T follicular helper cell (primary cell): Measurements from ENCODE around the gene LAMA1.

Source experiments
- DNase-seq: peaks from one replicate; pipeline ENCODE4 v3.0.0-alpha.2; 2020; ENCODE audit warnings: low read depth

The LAMA1 gene

DNA sequence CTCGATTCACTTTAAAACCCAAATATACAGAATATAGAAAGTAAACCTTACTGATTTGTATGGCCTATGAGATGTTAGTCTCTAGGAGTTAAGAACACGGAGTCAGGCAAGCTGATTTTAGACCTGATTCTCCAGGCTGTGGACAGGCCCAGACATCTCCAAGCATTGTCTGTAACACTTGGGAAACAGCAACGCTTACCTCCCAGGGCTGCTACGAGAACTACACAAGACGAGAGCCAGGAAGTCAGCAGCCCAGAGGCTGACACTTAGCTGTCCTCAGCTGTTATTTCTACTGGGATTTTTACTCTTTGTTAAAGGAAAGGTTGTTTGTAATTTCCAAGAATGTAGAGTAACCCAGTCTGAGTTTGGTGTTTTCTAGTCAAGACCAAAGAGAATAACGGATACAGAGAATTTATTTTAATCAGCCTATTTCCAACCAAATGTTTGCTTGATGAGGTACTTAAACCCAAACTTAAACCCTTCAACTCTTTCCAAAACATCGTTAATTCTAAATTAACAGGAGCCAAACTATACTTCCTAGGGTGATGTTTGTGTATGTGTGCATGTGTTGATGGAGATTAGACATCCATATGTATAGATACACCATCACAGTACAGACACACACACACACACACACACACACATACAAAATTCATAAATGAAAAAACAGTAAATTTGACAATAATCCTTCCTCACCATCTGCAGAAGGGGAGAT is 123.4 kb downstream of the LAMA1 start:
- DNase-seq, result no peak

DNA sequence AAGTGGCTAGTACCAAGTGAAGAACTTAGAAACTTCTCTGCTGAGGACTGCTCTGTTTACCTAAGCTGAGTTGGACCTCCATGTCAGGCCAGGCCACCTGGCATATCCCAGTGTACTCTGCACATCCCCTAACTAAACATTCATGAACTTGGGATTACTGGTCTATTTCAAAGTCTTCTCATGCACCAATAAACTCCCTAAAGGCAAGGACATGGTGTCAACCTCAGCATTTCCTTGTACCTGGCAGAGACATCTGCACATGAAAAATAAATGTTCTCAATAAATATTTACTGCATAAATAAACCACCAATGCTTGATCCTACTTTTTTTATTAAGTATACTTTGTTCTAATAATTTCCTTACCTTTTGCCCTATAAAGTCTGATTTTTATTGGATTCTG is 124.8 kb downstream of the LAMA1 start:
- DNase-seq, result no peak

DNA sequence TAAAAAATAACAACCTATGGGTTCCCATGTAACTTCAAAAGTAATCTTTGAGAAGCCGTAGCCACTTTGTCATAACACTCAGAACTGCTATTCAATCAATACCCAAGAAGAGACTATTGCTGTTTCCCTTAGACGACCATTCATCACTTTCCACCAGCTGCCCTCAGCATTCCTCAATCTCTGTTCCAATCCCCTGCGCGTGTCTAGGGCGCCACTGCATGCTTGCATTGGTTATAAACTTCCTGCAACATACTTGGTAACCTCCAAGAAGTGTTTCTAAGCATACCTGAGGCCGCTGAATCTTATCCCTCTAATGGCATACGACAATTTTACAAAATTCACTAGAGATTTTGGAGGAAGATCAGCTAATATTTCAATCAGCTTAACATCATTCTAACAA is 134.2 kb downstream of the LAMA1 start:
- DNase-seq, result no peak

DNA sequence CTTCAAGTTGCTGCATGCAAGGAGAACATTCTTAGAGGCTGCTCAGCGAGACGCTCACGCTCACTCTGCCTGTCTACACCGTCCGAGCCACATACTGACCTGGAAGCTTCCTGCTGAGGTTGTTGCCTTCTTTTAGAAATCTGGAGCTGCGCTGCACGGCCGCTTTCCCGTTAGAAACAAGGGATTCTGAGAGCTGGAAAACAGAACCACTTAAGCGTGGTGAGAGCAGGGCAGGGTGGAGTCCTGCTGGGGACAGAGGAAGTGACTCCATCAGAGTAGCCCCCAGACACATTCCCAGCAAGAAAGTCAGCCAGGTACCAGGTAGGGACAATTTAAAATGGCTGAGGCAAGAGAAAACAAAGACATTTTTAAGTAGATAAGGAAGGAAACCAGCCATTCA is 135.2 kb downstream of the LAMA1 start:
- DNase-seq, result no peak

DNA sequence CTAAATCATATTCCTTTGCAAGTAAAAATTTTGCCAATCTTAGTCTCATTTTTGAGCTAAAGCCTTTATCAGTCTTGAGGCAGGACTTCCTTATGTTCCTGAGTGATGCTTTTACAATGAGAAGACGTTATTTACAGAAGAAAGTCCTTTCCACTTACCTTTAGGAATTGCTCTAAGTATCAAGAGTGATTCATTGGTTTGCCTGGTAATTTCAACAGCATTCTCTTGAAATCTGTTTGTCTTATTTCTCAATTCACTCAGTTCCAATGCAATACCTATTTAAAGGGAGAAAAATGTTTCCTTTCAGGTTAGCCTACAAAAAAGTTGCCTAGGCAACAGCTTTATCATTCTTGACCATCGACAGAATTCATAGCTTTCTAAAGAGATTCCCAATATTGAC is 137.2 kb downstream of the LAMA1 start:
- DNase-seq, result no peak

DNA sequence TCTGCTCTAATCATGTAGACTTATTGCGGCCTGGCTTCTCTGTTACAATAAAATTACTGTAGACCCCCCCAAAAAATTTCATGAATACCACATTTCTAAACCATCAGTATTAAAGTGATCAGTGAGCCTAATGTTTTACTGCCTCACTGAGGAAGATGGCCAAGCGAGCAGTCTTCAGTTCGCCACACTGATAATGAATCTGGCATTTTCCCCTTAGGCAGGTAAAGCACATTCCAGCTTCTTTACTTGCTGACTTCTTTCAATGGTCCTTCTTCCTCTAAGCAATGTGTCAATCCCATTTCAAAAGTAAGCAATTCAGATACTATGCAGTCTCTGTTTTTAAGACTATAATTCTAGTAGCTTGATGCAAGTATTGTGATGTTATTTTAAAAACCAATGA is 137.6 kb downstream of the LAMA1 start:
- no peak for DNase-seq

DNA sequence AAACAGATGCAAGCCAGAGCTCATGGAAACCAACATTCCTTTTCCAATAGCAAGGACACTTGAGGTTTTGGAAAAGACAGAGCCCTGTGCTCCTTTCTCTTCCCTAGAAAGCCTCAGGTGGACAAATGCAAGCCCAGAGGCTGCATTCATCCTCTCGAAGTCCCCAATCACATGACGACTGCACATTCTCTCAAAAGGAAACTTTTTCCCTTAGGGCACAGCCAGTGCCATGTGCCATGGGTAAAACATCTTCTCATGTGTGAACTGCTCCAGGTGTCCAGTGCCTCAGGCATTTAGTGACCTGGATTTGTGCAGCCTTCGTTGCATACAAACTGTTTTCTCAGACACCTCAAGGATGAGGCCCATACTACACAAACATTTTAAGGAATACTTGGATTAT is 140.7 kb downstream of the LAMA1 start:
- no peak for DNase-seq

DNA sequence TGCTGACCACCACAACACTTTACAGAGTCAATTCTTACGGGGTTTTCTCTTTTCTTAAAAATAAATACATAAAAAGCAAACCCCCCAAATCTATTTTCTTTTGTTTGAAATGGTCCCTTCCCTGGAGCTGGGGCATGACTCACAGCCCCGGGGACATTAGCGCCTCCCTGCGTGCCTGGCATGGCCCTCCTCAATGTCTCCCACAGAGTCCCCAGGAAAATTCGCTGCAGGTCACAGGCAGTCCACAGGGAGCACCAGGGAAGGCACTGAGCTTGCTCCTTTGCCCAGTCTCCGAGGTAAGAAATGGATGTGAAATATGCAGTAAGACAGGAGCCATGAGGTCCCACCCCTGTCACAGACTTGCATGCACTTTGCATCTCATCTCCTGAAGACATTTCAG is 142.5 kb downstream of the LAMA1 start:
- no peak for DNase-seq

DNA sequence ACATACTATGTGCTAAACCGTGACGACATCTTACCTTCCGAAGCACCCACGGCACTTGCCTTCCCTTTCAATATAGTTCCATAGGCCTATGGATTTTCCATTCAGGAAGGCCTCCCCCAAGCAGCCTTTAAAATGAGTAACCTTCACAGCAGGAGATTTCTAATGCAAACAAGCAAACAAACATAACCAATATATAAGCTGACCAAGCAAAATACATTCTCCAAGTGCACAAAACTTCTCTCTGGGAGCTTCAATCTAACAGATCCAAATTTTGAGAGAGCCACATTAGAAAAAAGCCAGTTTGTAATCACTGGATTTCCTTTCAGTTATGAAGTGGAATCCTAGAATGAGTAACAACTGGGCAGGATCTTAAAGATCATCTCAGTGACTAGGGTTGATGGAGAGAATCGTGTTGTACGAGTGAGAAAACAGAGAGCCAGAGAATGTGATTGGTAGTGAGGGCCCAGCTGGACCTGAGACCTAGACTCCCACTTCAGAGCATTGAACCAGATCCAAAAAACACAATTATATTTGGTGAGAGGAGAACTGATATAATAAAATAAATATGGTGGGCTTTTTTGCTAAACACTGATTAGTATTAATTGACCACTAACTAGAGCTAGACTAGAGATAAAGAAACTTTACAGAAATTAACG is 145.6 kb downstream of the LAMA1 start:
- DNase-seq, result no peak

DNA sequence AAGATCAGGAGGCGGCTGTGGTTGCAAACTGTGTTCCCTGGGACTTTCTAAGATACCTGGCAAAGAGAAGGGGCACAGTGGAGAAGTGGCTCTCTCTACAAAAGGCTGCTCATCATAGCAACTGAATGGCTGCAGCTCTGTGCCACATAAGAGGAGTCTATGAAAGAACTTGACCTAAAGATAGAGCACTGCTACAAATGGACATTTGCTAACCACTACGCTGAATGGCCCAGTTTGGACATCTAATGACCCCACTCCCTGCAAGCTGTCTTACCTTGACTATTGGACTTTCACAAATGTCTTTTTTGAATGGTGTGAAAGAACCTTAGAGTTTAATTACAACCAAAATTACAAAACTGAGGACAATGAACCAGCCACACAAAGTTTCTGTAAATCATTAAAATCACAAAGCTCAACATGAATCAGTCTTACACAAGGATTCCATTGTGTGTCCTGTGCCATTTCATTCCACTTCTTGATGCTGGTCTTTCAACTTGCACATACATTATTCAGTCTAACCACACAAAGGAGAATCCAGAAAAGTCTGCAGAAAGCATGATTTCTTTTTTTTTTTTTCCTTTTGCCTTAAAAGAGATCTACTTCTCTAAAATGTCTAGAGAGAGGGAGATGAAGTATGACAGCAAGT is 154.0 kb downstream of the LAMA1 start:
- DNase-seq, result no peak

DNA sequence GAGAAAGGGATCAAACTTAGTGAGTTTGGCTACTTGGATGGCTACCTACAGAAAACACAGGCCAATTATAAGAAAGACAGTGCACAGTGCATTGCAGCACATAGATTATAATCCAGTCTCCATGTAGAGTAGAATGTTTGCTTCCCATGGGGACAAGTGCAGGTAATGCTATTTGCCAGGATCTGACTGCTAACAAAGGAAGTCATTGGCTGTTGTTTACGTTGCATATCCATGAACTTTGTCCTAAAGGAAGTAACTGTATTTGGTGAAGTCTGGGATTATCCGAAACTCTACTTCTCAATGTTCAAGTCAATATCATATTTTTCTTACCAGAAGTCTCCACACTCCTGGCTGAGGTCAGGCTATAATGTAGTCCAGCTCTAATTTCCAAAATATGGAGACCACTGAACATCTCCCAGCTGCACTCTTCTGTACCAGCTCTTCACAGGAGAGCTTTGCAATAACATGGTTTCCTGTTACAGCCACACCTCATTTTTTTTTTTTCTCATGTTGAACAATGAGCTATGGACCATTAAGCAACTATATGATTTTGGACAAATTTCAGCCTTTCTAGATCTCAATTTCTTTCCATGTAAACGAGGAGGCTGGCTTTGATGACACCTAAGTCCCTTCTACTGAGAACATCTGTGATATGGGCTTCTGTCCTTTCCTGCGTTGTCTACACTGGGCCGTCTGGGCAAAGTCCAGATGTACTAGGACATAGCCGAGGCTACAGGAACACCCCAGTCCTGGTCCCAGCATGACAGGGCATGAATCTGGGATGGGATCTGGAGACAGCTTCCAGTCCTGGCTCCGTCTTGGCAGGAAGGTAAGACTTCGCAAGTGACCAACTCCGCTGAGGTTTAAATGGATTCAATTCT is 154.8 kb downstream of the LAMA1 start:
- DNase-seq, result no peak

DNA sequence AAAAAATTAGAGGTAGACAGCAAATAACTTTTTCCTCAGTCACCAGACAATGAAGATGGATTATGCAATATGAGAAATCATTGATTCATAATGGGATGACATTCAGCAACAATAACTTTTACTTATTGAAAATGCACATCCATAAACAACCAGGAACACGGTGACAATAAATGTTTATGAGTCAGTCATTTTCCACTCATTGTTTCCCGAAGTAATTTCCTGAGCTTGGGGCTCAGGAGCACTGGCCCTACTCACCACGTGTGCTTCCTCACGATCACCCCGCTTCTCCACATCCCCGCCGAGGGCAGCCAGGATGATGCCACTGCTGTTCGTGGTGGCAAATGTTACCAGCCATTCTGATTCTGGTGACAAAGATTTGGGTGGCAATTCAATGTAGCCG is 156.3 kb downstream of the LAMA1 start:
- no peak for DNase-seq

DNA sequence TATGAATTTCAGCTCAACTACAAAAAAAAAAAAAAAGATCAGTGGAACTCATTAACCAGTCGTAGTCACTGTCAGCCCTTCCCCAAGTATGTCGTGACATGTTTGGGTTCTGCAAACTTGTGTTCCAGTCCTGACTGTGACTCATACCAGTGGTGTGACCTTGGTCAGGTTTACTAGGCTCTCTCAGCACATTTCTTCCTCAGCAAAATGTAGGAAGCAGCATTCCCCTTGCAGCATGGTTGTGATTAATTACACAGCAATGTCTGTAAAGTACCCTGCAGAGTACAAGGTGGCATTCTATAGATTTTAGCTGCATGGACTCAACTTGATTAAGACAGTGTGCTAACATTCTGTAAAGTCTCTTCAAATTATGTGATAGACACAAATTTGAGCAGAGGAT is 156.9 kb downstream of the LAMA1 start:
- no peak for DNase-seq

DNA sequence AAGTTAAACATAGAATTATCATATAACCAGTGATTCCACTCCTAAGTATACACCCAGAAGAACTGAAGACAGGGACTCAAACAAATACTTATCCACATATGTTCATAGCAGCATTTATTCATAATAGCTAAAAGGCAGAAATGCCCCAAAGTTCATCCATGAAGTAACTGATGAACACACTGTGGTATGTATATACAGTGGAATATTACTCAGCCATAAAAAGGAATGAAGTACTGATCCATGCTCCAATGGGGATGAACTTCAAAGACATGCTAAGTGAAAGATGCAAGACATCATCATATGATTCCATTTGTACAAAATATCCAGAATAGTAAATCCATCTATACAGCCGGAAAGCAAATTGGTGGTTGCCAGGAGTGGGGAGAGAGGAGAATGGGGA is 157.5 kb downstream of the LAMA1 start:
- no peak for DNase-seq

DNA sequence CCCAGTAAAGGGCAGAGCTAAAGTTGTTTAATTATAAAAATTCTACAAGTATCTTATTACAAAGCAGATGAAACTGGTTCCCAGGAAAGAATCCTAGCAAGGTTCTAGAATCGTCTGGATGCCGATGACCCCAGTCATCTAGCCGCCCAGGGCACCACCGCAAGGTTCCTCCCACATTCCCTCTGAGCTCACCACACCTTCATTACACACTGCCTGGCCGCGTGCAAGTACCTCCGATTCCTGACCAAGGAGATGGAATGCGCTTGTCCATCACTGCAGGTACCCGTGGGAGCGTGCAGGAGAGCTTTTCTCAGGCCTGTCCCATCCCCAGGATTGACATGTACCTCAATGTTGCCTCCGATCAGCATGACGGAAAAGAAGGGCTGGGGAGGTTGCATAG is 158.5 kb downstream of the LAMA1 start:
- no peak for DNase-seq

DNA sequence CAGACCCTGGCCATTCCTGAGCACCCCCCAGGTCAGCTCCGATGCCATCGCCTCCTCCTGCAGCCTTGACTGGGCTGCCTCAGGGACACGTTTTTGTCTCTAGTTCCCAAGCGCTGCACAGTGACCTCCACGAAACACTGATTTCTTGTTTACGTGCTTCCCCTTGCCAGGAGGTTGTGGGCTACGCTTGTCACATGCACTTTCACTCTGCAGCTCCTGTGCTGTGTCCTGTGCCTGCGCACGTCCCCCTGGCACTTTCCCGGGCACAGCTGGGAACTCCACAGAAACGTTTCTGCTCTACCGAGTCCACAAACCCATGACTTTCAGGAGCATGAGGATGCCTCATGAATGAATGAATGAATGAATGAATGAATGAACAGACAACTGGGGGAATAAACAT is 160.6 kb downstream of the LAMA1 start:
- no peak for DNase-seq

DNA sequence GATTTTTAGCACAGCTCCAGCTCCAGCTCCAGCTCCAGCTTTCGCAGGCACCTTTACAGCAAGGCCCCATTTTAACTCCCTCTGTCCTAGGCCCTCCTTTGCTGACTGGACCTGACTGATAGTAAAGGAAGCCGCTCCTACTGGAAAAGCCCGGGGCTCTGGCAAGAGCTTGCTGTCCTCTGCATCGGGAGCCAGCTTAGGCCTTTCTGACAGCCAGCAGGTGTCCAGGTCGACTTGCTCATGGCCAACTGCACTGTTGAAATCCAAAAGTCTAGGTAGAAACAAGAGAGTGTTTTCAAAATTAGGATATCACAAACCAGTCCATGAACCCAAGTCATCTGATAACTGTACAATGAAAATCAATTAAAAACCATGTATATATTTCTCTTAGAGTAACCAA is 161.1 kb downstream of the LAMA1 start:
- DNase-seq, result no peak

DNA sequence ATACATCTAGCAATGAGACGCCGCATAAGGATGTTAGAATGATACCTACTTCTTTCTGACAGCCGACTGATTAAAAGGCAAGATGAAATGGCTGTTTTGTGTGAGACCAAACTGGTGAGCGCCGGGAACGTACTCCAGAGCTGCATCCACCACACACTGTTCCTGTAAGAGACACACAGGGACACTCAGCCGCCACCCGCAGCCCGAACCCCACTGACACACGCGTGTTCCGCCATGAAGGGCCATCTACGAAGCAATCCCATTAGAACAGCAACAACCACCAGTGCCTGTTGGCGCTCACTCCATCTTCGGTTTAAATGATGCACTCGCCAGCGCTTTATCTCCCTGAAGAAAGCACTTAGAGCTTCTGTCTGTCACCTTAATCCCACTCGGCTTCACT is 162.3 kb downstream of the LAMA1 start:
- DNase-seq, result no peak

DNA sequence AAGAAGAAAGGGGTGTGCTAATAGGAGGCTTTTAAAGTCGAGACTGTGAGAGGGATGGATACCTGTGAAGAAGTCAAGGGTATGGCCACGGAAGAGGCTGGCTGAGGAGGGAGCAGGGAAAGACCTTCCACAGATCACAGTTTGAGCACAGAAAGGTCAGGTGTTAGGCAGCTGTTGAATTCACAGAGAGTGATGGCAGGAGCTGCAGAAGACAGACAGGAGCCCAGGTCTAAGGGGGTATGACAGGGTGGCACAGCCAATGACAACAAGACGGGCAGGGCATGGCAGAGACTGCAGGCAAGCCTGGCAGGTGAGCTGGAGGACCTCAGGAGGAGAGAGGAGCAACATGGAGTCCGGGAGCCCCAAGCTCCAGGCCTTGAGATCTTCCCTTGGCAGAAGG is 163.1 kb downstream of the LAMA1 start:
- no peak for DNase-seq

DNA sequence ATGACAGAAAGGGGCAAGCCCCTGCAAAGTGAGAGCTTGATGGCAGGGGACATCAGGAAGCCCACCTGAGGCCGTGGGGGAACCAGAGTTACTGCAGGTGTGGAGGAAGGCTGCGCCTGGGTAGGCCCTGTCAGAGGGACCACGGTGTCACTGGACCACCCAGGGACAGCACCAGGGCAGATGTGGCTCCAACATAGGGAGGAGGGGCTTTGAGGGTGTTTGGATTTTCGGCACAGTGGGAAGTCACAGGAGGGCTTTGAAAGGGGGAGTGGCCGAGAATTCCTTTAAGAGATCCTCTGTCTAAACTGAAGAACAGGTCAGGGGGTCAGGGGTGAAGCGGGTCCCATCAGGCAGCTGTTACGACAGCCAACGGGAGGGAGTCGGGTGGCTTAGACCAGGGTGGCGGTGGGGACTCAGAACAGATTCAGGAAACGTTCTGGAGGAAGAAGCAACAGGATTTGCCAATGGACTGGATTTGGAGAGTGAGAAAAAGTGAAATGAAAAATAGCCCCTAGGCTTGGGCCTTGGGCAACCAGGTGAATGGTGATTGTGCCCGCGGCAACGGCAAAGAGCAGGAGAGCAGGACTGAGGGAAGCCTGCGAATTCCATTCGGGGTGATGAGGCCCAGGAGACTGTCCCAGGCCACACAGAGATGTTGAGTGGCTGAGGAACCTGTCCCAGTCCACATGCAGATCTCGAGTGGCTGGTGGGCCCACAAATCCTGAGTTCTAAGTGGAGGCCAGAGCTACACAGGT is 166.1 kb downstream of the LAMA1 start:
- no peak for DNase-seq

DNA sequence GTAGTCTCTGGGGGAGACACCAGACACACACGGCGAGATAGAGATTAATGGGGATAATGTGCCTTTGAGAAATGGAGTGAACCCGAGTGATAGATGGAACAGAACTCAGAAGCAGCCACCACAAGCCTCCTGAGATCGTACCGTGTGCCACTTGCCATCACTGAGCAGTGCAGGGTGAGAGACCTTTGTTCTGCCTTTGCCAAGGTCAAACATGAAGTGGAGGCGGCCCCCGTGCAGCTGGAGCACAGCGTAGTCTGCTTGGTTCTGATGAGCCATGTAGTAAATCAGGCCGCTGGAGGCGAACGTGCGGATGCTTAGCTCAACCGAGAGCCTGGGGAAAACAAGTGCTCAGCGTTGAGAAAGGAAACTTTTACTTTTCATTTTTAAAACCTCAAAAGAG is 167.0 kb downstream of the LAMA1 start:
- DNase-seq, result no peak
